ENCODE data around the gene CST4.
"Not testable (repeated sequence)": the region's sequence is repeated elsewhere in the genome, so short reads cannot be mapped to it uniquely, and the experiment has no call there.

The CST4 gene

DNA sequence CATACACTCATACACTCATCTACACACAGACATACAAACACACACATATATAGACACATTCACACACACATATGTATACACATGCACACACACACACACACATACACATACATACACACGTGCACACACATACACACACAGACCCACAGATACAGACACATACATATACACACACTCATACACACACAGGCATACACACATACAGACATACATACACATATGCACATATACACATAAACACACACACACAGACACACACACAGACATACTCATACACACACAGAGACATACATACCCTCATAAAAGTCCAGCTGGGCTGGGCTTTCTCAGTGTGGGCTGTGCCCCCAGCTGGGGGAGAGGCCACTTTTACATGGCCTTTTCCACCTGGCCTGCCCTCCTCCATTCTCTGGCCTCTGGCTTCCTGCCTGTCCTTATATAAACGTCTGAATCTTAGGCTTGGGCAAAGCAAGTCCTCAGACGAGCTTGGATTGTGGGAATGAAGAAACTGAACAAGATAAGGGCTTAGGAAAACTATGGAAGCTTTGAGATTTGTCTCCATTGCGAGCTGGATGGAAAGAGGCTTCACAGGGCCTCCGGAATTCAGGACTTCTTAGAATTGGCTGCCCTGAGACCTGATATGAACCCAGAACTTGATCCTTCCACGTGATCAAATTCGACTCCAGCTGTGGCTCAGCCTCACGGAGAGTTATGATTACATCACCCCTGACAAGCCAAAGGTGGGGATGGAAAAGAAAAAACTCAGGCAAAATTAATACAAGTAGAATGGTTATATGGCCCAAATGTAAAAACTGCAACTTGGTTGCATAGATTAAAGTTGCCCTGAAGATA is 28.6 kb downstream of the CST4 start:
- DNase-seq (ENCODE audit: low read depth in 2 of 2) = no peak

GRCh38 chr20:23659610-23659988 is 29.2 kb downstream of the CST4 start:
- DNase-seq (ENCODE audit: low read depth in 2 of 2) = not testable (repeated sequence)

GRCh38 chr20:23658989-23659609 is 29.7 kb downstream of the CST4 start:
- no peak for DNase-seq (ENCODE audit: low read depth in 2 of 2)

GRCh38 chr20:23658336-23658735 is 30.5 kb downstream of the CST4 start:
- no peak for DNase-seq (ENCODE audit: low read depth in 2 of 2)

- DNase-seq (ENCODE audit: low read depth in 2 of 2) = no peak
These were observed 31.6 kb downstream of the CST4 start for GRCh38 chr20:23657202-23657601.

- no peak for DNase-seq (ENCODE audit: low read depth in 2 of 2)
These were observed 32.5 kb downstream of the CST4 start for GRCh38 chr20:23656372-23656771.

DNA sequence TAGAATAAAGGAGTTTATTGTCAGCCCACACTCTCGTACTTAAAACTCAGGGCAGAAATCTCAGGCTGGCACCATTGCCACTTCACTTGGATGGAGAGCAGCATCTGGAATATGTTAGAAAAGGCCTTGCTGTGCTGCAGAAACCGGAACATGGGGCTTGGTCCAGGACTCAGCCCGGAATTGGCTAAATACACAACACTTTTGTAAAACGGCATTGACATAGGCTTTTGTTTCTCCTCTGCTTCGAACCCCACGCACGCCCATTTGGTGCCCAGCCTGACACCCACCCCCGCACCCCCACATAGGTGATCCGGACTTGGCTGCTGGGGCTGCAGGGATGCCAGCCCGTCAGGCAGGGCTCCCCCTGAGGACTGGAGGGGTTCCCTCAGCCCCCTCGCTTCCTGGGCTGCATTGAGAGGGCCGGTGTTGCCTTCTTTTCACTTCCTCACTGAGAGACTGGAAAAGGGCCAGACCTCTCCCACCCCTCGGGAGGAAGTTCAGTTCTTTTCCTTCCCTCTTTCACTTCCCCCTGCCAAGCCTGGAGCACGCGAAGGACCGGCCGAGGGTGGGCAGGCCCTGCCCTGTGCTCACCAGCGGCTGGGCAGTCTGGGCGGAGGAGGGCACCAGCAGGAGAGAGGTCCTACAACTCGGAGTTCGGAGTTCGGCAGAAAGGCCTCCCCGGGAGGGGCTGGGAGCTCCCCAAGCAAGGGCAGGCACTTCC is 33.2 kb downstream of the CST4 start:
- DNase-seq (ENCODE audit: low read depth in 2 of 2) = no peak

DNA sequence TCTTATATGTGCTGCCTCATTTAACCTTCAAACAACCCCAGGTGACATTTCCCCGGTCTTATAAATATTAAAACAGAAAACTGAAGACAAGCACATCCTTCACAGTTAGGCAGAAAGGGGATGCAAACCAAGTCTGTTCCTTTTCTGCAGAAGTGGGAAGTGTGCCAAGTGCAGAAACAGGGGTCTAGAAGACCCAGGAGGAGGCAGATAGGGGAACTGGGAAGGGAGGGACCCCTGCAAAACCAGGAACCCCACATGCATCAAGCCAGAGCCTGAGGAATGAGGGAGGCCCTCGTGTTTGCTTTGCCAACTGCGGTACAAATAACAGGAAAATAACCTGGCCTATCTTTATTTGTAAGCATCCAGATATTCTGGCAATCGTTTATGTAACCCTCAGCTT is 34.1 kb downstream of the CST4 start:
- DNase-seq (ENCODE audit: low read depth in 2 of 2) = no peak

- no peak for DNase-seq (ENCODE audit: low read depth in 2 of 2)
These were observed 34.8 kb downstream of the CST4 start for GRCh38 chr20:23654000-23654399.

DNA sequence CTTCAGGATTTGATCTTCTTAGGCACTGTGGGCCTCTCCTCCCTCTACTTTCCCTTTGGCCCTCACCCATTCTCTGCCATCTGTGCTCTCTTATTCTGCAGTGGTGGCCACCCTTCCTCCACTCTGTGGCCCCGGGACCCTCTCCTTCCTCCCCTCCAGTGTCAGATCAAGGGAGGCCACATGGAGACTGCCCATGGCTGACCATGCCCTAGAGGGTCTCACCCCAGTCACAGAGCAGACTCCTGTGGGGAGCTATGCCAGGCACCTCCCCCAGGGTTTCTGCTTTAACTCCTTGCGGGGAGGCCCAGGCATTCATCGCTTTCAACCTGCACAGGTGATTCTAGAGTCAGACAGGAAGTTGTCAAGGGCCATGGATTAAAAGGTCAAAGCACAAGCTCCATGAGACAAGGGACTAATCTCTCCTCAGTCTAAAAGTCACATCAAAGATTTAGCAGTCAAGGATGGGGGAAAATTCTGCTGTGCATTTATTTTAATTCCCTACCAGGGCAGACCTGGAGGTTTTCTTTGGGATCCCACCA is 35.4 kb downstream of the CST4 start:
- no peak for DNase-seq (ENCODE audit: low read depth in 2 of 2)

DNA sequence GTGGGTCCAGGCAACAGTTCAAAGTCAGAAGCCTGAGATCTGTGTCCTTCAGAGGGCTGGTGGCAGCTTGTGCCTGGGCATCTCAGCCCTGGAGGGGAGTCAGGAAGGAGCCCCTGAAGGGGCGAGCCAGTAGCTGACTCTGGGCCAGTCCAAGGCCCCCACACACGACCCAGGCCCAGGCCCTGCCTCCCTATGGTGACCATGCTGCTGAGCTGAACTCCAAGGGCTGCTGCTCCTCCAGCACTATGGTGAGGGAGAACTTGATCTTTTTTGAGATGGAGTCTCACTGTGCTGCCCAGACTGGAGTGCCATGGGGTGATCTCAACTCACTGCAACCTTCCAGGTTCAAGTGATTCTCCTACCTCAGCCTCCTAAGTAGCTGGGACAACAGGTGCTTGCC is 35.9 kb downstream of the CST4 start:
- no peak for DNase-seq (ENCODE audit: low read depth in 2 of 2)

DNA sequence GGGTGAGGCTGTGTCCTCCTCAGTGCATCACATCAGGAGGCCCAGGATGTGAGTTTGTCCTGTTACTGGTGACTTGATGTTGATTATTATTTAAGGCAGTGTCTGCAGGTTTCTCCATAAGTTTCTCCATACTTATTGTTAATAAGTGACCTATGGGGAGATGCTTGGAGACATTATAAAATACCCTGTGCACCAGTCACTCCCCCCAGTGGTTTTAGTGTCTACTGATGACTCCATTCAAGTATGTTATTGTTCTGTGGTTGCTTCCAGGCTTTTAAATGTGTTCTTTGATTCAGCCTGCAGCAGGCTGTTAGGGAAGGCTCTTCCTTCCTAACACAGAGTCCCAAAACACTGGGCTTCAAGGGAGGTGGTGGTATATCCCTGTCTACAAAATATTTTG is 36.5 kb downstream of the CST4 start:
- DNase-seq (ENCODE audit: low read depth in 2 of 2) = no peak

GRCh38 chr20:23651117-23651516 is 37.7 kb downstream of the CST4 start:
- no peak for DNase-seq (ENCODE audit: low read depth in 2 of 2)

GRCh38 chr20:23649830-23650417 is 38.9 kb downstream of the CST4 start:
- no peak for DNase-seq (ENCODE audit: low read depth in 2 of 2)

- DNase-seq (ENCODE audit: low read depth in 2 of 2) = no peak
These were observed 39.6 kb downstream of the CST4 start for GRCh38 chr20:23649242-23649641.

GRCh38 chr20:23647346-23647745 is 41.5 kb downstream of the CST4 start:
- no peak for DNase-seq (ENCODE audit: low read depth in 2 of 2)

- DNase-seq (ENCODE audit: low read depth in 2 of 2) = no peak
These were observed 42.5 kb downstream of the CST4 start for GRCh38 chr20:23646106-23646873.

- no peak for DNase-seq (ENCODE audit: low read depth in 2 of 2)
These were observed 43.3 kb downstream of the CST4 start for GRCh38 chr20:23645575-23645974.

- no peak for DNase-seq (ENCODE audit: low read depth in 2 of 2)
These were observed 44.7 kb downstream of the CST4 start for GRCh38 chr20:23644164-23644563.

DNA sequence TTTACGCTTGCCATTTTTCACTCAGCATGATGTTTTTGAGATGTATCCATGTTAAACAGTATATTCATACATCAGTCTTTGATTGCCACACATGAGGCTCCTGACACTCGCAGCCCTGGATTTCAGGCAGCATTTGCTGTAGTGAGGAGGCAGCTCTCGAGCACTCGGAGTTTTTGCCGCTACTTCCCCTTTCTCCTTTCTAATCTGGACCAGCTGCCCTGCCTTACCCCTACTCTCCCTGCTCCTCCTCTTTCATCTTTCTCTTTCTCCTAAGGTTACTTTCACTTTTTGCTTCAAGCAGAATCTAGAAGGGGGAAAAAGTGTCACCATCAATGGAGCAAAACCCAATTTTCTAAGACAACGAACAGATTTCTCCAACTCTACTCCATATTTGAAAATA is 45.2 kb downstream of the CST4 start:
- no peak for DNase-seq (ENCODE audit: low read depth in 2 of 2)
